Measurements from ENCODE around the gene ARHGAP10.

- TF ChIP-seq, protein P1, sequence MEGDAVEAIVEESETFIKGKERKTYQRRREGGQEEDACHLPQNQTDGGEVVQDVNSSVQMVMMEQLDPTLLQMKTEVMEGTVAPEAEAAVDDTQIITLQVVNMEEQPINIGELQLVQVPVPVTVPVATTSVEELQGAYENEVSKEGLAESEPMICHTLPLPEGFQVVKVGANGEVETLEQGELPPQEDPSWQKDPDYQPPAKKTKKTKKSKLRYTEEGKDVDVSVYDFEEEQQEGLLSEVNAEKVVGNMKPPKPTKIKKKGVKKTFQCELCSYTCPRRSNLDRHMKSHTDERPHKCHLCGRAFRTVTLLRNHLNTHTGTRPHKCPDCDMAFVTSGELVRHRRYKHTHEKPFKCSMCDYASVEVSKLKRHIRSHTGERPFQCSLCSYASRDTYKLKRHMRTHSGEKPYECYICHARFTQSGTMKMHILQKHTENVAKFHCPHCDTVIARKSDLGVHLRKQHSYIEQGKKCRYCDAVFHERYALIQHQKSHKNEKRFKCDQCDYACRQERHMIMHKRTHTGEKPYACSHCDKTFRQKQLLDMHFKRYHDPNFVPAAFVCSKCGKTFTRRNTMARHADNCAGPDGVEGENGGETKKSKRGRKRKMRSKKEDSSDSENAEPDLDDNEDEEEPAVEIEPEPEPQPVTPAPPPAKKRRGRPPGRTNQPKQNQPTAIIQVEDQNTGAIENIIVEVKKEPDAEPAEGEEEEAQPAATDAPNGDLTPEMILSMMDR (IDR thresholded peaks at IDR 0.05), result no peak
- no peak for TF ChIP-seq POLR2A (IDR thresholded peaks at IDR 0.05)
These were observed 259.8 kb downstream of the ARHGAP10 start for GRCh38 chr4:147991543-147992283.
